Measurements from ENCODE around the gene PCBD2. TPM values are rescaled to one million over a fixed set of nuclear protein-coding genes. Genes with fewer than 3 reads are reported as not detected.

Gene PCBD2
- total RNA-seq, 1 experiment from 2014 or later = 7.0 TPM

GRCh38 chr5:134892926-134893325 lies 12.0 kb upstream of the PCBD2 start:
- BruUV-seq (replicated peaks) = no TSS peak
- no peak for DNase-seq
- ChIA-PET POLR2A (ENCODE audit: unreplicated experiment) (no interaction called here), CTCF (no interaction called here)
- H3K4me1 ChIP-seq (ENCODE audit: insufficient read depth, low read length) = no peaks in the 10 kb centered on the region
- H3K79me2 ChIP-seq (ENCODE audit: low read length) = no peaks in the 10 kb centered on the region
- H4K20me1 ChIP-seq (ENCODE audit: low read length) = no peaks in the 10 kb centered on the region
- no peaks in the 10 kb centered on the region for H3K9me3 ChIP-seq (ENCODE audit: low read length)
- no peaks in the 10 kb centered on the region for H3K27me3 ChIP-seq (ENCODE audit: low read length)
- no peak overlapping the region for H3K4me3 ChIP-seq (ENCODE audit: low read length)
- no peak overlapping the region for H3K27ac ChIP-seq (ENCODE audit: low read length)
- H2AFZ ChIP-seq (ENCODE audit: low read length) = no peak overlapping the region
- ATAC-seq = no peak
- intact Hi-C loops (cut with micrococcal nuclease) = no loop called here
- H3K4me2 ChIP-seq (ENCODE audit: low read length) = no peak overlapping the region
- H3K9me2 ChIP-seq (replicated peaks; ENCODE audit: low read length) = no peaks in the 10 kb centered on the region
- H3K36me3 ChIP-seq (ENCODE audit: low read depth, low read length) = no peaks in the 10 kb centered on the region
- H3K9ac ChIP-seq (ENCODE audit: low read length) = no peak overlapping the region
- TF ChIP-seq EZH2phosphoT487 (IDR thresholded peaks at IDR 0.05; ENCODE audit: borderline replicate concordance, low read length) = no peak
- no peak for TF ChIP-seq CTCF (conservative IDR thresholded peaks at IDR 0.05; ENCODE audit: low read depth, low read length)
- TF ChIP-seq EZH2 (IDR thresholded peaks at IDR 0.05; ENCODE audit: low read length, unreplicated experiment) = no peak
- no peaks in the 10 kb centered on the region for H3F3A ChIP-seq (ENCODE audit: low read length, unreplicated experiment)

GRCh38 chr5:134893748-134894505 lies 11.0 kb upstream of the PCBD2 start:
- H3K4me2 ChIP-seq (ENCODE audit: low read length) = no peak overlapping the region
- DNase-seq = no peak
- no peak overlapping the region for H3K9ac ChIP-seq (ENCODE audit: low read length)
- ATAC-seq = no peak
- no peak overlapping the region for H3K4me3 ChIP-seq (ENCODE audit: low read length)
- no TSS peak for BruUV-seq (replicated peaks)
- no peaks in the 10 kb centered on the region for H3K27me3 ChIP-seq (ENCODE audit: low read length)
- H3K9me3 ChIP-seq (ENCODE audit: low read length) = no peaks in the 10 kb centered on the region
- TF ChIP-seq EZH2 (IDR thresholded peaks at IDR 0.05; ENCODE audit: low read length, unreplicated experiment) (no peak), CTCF (conservative IDR thresholded peaks at IDR 0.05; ENCODE audit: low read depth, low read length) (no peak), EZH2phosphoT487 (IDR thresholded peaks at IDR 0.05; ENCODE audit: borderline replicate concordance, low read length) (no peak)
- H3K4me1 ChIP-seq (ENCODE audit: insufficient read depth, low read length) = no peaks in the 10 kb centered on the region
- ChIA-PET POLR2A (ENCODE audit: unreplicated experiment) (no interaction called here), CTCF (no interaction called here)
- H2AFZ ChIP-seq (ENCODE audit: low read length) = no peak overlapping the region
- intact Hi-C loops (cut with micrococcal nuclease) = no loop called here
- H3K36me3 ChIP-seq (ENCODE audit: low read depth, low read length) = no peaks in the 10 kb centered on the region
- H3F3A ChIP-seq (ENCODE audit: low read length, unreplicated experiment) = no peaks in the 10 kb centered on the region
- H3K27ac ChIP-seq (ENCODE audit: low read length) = no peak overlapping the region
- no peaks in the 10 kb centered on the region for H4K20me1 ChIP-seq (ENCODE audit: low read length)
- H3K79me2 ChIP-seq (ENCODE audit: low read length) = no peaks in the 10 kb centered on the region
- H3K9me2 ChIP-seq (replicated peaks; ENCODE audit: low read length) = no peaks in the 10 kb centered on the region
